ENCODE measurements around the gene HABP2.

HABP2 gene

DNA sequence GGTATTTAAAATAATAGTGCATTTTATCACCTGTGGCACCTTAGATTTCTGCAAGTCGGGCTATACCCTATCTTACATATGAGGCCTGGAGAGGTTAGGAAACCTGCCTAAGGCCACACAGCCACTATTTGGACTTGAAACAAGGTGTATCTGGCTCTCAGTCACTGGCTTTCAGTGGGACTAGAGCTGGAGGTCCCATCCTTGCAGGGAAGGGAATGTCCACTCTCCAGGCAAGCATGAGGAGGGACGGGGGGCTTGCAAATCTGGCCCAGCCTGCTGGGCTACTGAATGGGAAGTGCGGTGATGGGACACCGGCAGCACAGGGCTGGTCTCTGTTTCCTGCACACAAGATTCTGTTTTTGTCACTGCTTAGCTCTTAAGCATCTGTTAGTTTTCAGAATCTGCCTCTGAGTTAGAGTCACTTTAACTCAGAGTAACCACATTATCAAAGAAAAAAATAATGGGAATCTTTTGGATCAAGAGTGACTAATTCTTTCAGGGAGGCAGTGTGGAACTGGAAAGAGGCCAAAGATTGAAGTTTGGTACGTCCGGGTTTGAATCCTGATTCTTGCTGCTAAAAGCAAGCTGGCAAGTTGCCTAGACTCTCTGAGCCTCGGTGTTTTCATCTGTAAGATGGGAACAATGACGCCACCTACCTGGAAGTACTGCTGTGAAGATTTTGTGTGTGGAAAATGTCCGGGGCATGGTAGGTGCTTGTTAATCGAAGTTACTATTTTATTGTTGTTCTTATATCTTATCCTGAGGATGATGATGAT, 33.8 kb upstream of the HABP2 start:
- no peak overlapping the region for H3K27ac ChIP-seq (ENCODE audit: low read depth, low read length)
- H3K4me1 ChIP-seq (ENCODE audit: control insufficient read depth, insufficient read depth, low read length), result no peaks in the 10 kb centered on the region
- no peak overlapping the region for H3K9ac ChIP-seq (ENCODE audit: low read length)

DNA sequence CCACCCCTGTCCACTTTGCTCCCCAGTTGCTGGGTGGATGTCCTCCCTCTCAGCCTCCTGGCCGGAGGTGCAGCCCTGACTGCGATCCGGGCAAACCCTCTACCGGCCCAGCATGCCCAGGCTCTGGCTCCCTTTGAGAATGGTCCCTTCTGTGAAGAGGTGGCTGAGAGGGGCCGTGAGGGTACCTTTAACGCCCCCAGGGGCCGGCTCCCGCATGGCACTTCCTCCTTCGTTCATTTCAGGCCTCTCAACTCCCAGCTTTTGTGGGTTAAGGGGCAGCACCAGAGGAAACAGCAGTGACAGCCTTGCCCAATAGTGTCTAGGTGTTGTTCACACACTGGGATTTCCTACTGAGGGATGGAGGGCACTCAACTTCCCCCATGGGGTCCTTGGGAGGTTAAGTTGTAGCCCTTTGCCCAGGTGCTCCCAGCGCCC, 33.2 kb upstream of the HABP2 start:
- Histone ChIP-seq H3K4me3 (ENCODE audit: low read depth, low read length) (no peak overlapping the region), H3K9ac (ENCODE audit: low read length) (no peak overlapping the region), H3K36me3 (ENCODE audit: control insufficient read depth, insufficient read depth, low read length) (no peaks in the 10 kb centered on the region), H3K4me1 (ENCODE audit: control insufficient read depth, insufficient read depth, low read length) (peaks cover 2% of the 10 kb centered on the region; the same call in 1 of the 2 replicates), H3K27me3 (ENCODE audit: control insufficient read depth, insufficient read depth, low read length) (peaks cover 2% of the 10 kb centered on the region; the same call in 1 of the 2 replicates), H3K9me3 (ENCODE audit: control insufficient read depth, insufficient read depth, low read depth, low read length) (no peaks in the 10 kb centered on the region), H3K27ac (ENCODE audit: low read depth, low read length) (no peak overlapping the region)

More for the DNA sequence above, 33.8 kb upstream of the HABP2 start:
- Histone ChIP-seq H3K36me3 (ENCODE audit: control insufficient read depth, insufficient read depth, low read length) (no peaks in the 10 kb centered on the region), H3K4me3 (ENCODE audit: low read depth, low read length) (no peak overlapping the region), H3K9me3 (ENCODE audit: control insufficient read depth, insufficient read depth, low read depth, low read length) (no peaks in the 10 kb centered on the region), H3K27me3 (ENCODE audit: control insufficient read depth, insufficient read depth, low read length) (peaks cover 2% of the 10 kb centered on the region; the same call in 1 of the 2 replicates)

DNA sequence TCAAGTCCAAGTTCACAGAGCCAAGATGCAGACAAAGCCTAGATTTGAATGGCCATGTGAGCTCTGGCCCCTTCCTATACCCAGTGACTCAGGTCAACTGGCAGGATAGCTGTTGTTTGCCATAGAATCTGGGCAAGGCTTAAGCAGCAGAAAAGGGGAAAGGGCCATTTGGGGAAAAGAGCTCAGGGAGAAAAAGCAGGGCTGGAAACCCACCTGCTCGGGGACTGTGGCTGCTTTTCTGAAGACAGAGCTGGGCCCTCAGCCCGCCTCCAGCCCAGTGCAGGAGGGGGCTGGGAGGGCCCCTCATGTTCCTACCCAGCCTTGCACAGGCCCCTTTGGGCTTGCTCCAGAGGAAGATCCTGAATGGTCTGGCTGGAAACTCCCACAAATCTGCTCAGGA, 32.6 kb upstream of the HABP2 start:
- Histone ChIP-seq H3K9me3 (ENCODE audit: control insufficient read depth, insufficient read depth, low read depth, low read length) (no peaks in the 10 kb centered on the region), H3K4me1 (ENCODE audit: control insufficient read depth, insufficient read depth, low read length) (peaks cover 5% of the 10 kb centered on the region; the same call in 1 of the 2 replicates), H3K27ac (ENCODE audit: low read depth, low read length) (no peak overlapping the region), H3K27me3 (ENCODE audit: control insufficient read depth, insufficient read depth, low read length) (no peaks in the 10 kb centered on the region), H3K4me3 (ENCODE audit: low read depth, low read length) (no peak overlapping the region), H3K9ac (ENCODE audit: low read length) (no peak overlapping the region), H3K36me3 (ENCODE audit: control insufficient read depth, insufficient read depth, low read length) (no peaks in the 10 kb centered on the region)

DNA sequence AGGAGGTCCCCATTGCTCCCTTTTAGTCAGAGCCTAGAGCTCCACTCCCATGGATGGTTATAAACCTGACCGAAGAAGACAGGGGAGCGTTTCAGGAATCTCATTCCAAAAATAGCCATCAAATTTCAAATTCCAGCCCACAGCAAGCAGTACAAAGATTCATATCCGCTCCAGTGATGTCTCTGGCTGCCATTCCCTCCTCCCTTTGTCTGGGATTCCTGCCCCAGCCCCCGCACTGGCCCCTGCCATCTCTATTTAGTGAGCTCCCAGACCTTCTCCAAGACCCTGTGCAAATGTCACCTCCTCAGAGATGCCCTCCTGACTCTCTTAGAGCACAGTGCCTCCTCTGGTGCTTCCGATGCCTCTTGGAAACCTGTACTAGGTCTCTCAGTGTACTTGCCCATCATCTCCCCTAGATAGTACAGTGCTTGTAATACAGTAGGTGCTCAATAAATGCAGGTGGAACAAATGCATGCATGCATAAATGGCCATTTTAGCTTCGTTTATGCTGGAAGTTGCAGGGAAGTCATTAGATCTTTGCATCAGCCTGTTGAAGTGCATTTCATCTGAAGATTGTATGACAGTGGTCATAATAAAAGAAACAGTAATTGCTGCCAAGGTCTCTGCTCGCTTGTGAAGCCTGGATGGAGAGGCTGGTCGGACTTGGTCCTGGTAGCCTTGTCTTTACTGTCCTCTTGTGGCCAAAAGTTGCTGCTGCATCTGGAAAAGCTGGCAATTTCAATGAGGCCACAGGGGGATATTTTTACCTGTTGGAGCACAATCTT, 32.0 kb upstream of the HABP2 start:
- Histone ChIP-seq H3K36me3 (ENCODE audit: control insufficient read depth, insufficient read depth, low read length) (no peaks in the 10 kb centered on the region), H3K4me1 (ENCODE audit: control insufficient read depth, insufficient read depth, low read length) (peaks cover 5% of the 10 kb centered on the region; the same call in 1 of the 2 replicates), H3K27me3 (ENCODE audit: control insufficient read depth, insufficient read depth, low read length) (no peaks in the 10 kb centered on the region; the same call in 1 of the 2 replicates), H3K4me3 (ENCODE audit: low read depth, low read length) (no peak overlapping the region), H3K9ac (ENCODE audit: low read length) (no peak overlapping the region), H3K9me3 (ENCODE audit: control insufficient read depth, insufficient read depth, low read depth, low read length) (no peaks in the 10 kb centered on the region), H3K27ac (ENCODE audit: low read depth, low read length) (no peak overlapping the region)

DNA sequence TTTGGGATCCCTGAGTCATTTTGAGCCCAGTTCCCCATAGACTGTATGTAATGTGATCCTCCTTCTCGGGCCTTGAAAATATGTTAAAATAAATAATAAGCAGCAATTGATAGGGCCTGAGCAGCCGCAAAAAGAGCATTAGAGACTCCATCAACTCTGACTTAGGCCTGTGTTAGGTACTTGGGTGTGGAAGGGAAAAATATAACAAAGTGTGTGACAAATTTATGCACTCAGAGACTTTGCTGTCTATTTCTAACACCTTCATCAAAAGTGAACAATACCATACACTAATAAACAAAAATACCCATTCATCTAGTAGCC, 31.4 kb upstream of the HABP2 start:
- Histone ChIP-seq H3K4me3 (ENCODE audit: low read depth, low read length) (no peak overlapping the region), H3K9me3 (ENCODE audit: control insufficient read depth, insufficient read depth, low read depth, low read length) (no peaks in the 10 kb centered on the region), H3K27ac (ENCODE audit: low read depth, low read length) (no peak overlapping the region), H3K4me1 (ENCODE audit: control insufficient read depth, insufficient read depth, low read length) (peaks cover 5% of the 10 kb centered on the region; the same call in 1 of the 2 replicates), H3K9ac (ENCODE audit: low read length) (no peak overlapping the region), H3K27me3 (ENCODE audit: control insufficient read depth, insufficient read depth, low read length) (no peaks in the 10 kb centered on the region; the same call in 1 of the 2 replicates), H3K36me3 (ENCODE audit: control insufficient read depth, insufficient read depth, low read length) (no peaks in the 10 kb centered on the region)

DNA sequence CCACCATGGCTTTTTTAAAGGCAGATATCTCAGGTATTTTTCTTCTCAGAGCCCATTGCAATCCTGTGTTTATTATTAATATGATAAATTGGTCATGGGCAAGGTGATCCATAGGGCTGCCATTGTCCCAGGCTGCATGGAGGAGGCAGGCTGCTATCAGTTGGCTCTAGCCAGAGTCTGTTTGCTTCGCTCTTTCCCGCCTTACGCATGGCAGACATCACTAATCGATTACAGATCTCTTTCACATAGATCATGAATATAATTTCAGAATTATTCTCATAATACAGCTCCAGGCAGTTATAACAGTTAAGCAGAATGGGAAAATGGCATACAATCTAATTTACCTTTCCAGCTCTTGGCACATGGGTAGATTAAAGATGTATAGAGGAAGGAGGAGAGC, 30.4 kb upstream of the HABP2 start:
- no peaks in the 10 kb centered on the region for H3K36me3 ChIP-seq (ENCODE audit: control insufficient read depth, insufficient read depth, low read length)
- no peak overlapping the region for H3K27ac ChIP-seq (ENCODE audit: low read depth, low read length)
- peaks cover 5% of the 10 kb centered on the region; the same call in 1 of the 2 replicates for H3K4me1 ChIP-seq (ENCODE audit: control insufficient read depth, insufficient read depth, low read length)
- H3K27me3 ChIP-seq (ENCODE audit: control insufficient read depth, insufficient read depth, low read length), result no peaks in the 10 kb centered on the region; the same call in 1 of the 2 replicates
- no peak overlapping the region for H3K9ac ChIP-seq (ENCODE audit: low read length)
- no peaks in the 10 kb centered on the region for H3K9me3 ChIP-seq (ENCODE audit: control insufficient read depth, insufficient read depth, low read depth, low read length)
- H3K4me3 ChIP-seq (ENCODE audit: low read depth, low read length), result no peak overlapping the region

DNA sequence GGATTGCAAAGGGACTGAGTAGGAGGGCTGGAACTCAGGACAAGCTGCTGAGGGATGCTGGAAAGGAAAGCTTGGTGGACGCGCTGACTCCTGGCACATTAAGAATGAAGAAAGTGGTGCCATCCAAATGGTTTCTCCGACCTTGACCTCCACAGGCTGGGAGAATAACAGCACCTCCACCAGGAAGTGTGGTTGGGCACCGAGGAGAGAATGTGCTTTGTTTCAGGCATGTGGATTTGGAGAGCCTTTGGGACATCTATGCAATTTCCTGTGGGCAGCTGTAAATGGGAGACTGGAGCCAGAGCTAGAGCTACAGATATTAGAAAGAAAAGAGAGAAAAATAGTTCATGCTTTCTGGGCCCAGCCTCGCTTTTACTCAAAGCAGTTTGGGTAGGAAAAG, 29.8 kb upstream of the HABP2 start:
- no peak overlapping the region for H3K27ac ChIP-seq (ENCODE audit: low read depth, low read length)
- peaks cover 3% of the 10 kb centered on the region; the same call in 1 of the 2 replicates for H3K27me3 ChIP-seq (ENCODE audit: control insufficient read depth, insufficient read depth, low read length)
- H3K4me3 ChIP-seq (ENCODE audit: low read depth, low read length), result no peak overlapping the region
- H3K9ac ChIP-seq (ENCODE audit: low read length), result no peak overlapping the region
- H3K36me3 ChIP-seq (ENCODE audit: control insufficient read depth, insufficient read depth, low read length), result no peaks in the 10 kb centered on the region
- H3K4me1 ChIP-seq (ENCODE audit: control insufficient read depth, insufficient read depth, low read length), result peaks cover 5% of the 10 kb centered on the region; the same call in 1 of the 2 replicates
- no peaks in the 10 kb centered on the region for H3K9me3 ChIP-seq (ENCODE audit: control insufficient read depth, insufficient read depth, low read depth, low read length)

DNA sequence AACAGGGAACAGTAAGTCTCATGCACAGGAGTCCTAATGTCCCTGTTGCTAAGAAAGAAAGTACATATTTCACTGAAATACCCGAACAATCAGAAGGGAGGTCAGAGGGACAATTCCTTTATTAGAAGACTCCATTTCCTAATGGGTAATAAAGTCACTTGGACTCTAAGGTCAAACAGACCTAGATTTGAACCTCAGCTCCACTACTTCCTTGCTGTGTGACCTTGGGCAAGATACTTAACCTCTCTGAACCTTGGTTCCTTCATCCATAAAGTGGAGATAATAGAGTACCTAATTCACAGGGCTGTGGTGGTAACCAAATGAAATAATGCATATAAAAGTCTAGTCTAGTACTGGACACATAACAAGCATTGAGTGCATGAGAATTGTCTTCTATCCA, 29.2 kb upstream of the HABP2 start:
- H3K4me1 ChIP-seq (ENCODE audit: control insufficient read depth, insufficient read depth, low read length), result peaks cover 5% of the 10 kb centered on the region; the same call in 1 of the 2 replicates
- no peaks in the 10 kb centered on the region for H3K36me3 ChIP-seq (ENCODE audit: control insufficient read depth, insufficient read depth, low read length)
- no peak overlapping the region for H3K4me3 ChIP-seq (ENCODE audit: low read depth, low read length)
- no peak overlapping the region for H3K9ac ChIP-seq (ENCODE audit: low read length)
- no peak overlapping the region for H3K27ac ChIP-seq (ENCODE audit: low read depth, low read length)
- no peaks in the 10 kb centered on the region for H3K9me3 ChIP-seq (ENCODE audit: control insufficient read depth, insufficient read depth, low read depth, low read length)
- H3K27me3 ChIP-seq (ENCODE audit: control insufficient read depth, insufficient read depth, low read length), result peaks cover 5% of the 10 kb centered on the region

DNA sequence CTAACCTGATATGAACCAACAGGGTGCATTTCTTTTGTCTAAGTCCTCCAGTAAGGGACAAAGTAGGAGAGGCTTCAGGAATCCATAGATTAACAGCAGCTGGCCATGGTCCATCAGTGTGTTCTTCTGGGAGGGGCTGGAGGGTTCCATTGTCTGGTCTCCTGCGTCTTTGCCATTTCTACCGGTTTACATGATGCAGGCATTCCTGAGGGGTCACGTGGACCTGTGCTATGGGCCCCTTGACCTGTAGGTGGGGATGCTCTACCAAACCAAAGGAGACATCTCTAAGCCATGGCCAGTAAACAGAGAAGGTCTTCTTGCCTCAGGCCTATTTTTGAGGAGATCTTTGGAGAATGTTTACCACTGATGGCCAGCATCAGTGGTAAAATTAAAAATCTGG, 28.7 kb upstream of the HABP2 start:
- peaks cover 5% of the 10 kb centered on the region; the same call in 1 of the 2 replicates for H3K4me1 ChIP-seq (ENCODE audit: control insufficient read depth, insufficient read depth, low read length)
- H3K4me3 ChIP-seq (ENCODE audit: low read depth, low read length), result no peak overlapping the region
- no peak overlapping the region for H3K27ac ChIP-seq (ENCODE audit: low read depth, low read length)
- peaks cover 5% of the 10 kb centered on the region for H3K27me3 ChIP-seq (ENCODE audit: control insufficient read depth, insufficient read depth, low read length)
- H3K36me3 ChIP-seq (ENCODE audit: control insufficient read depth, insufficient read depth, low read length), result no peaks in the 10 kb centered on the region
- H3K9ac ChIP-seq (ENCODE audit: low read length), result no peak overlapping the region
- no peaks in the 10 kb centered on the region for H3K9me3 ChIP-seq (ENCODE audit: control insufficient read depth, insufficient read depth, low read depth, low read length)

DNA sequence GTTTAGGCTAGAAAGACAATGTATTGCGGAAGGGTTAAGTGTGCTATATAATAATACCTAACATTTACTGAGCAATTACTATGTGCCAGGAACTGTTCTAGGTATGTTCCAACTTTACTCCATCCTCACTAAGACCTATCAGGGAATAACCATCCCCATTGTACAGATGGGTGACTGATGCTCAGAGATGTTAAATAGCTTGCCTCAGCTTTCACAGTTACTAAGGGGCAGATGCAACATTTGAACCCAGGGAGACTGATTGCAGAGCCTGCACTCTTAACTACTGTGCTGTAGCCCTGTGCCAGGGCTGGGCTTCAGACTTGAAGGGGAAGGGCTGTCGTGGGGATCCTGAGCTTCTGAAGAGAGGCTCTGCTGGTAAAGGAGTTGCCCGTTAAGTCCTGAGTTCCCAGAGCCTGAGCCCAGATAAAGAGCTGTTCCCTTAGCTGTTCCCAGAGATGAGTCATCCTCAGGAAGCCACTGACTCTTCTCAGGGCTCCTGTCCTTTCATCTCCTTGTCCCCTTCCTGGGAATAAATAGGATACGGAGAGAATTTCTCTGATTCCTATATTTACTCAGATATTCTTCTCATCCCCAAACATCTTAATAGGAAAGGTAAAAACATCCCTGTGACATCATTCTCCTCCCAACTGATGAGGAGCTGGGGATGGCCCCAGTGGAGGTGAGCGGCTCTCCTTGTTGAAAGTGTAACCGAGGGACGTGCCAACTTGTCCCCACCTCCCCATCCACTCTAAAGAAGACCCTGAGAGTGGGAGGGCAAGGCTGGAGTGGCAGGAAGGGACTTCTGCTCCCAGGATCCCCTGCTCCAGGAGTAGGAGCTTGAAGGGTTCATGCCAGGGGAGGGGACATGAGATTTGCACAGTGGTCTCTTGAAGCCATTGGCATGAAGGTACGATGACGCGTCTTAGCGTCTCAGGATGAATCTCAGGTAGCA, 28.0 kb upstream of the HABP2 start:
- Histone ChIP-seq H3K27me3 (ENCODE audit: control insufficient read depth, insufficient read depth, low read length) (peaks cover 5% of the 10 kb centered on the region), H3K4me3 (ENCODE audit: low read depth, low read length) (no peak overlapping the region), H3K36me3 (ENCODE audit: control insufficient read depth, insufficient read depth, low read length) (no peaks in the 10 kb centered on the region), H3K27ac (ENCODE audit: low read depth, low read length) (no peak overlapping the region), H3K9ac (ENCODE audit: low read length) (no peak overlapping the region), H3K9me3 (ENCODE audit: control insufficient read depth, insufficient read depth, low read depth, low read length) (no peaks in the 10 kb centered on the region), H3K4me1 (ENCODE audit: control insufficient read depth, insufficient read depth, low read length) (peaks cover 5% of the 10 kb centered on the region; the same call in 1 of the 2 replicates)
